ENCODE data around the gene TCEA3. TPM values are rescaled to one million over a fixed set of nuclear protein-coding genes. Genes with fewer than 3 reads are reported as not detected.

The TCEA3 gene
- total RNA-seq, 1 donor from 2014 or later: 6.8 TPM

GRCh38 chr1:23400324-23401114 is 24.0 kb downstream of the TCEA3 start:
- no peak for TF ChIP-seq CTCF (IDR thresholded peaks at IDR 0.05; ENCODE audit: insufficient read depth, low read length, poor library complexity, severe bottlenecking)
- no peaks in the 10 kb centered on the region for H3K36me3 ChIP-seq (ENCODE audit: control insufficient read depth, insufficient read depth, low read length)
- H3K27me3 ChIP-seq (ENCODE audit: control insufficient read depth, insufficient read depth, low read length): no peaks in the 10 kb centered on the region
- no peak overlapping the region for H3K4me3 ChIP-seq (ENCODE audit: low read depth, low read length)
- no peak for DNase-seq (ENCODE audit: low read depth)

- no peak for TF ChIP-seq CTCF (IDR thresholded peaks at IDR 0.05; ENCODE audit: insufficient read depth, low read length, poor library complexity, severe bottlenecking)
- H3K27me3 ChIP-seq (ENCODE audit: control insufficient read depth, insufficient read depth, low read length): no peaks in the 10 kb centered on the region
- no peak for DNase-seq (ENCODE audit: low read depth)
- no peak overlapping the region for H3K4me3 ChIP-seq (ENCODE audit: low read depth, low read length)
- no peaks in the 10 kb centered on the region for H3K36me3 ChIP-seq (ENCODE audit: control insufficient read depth, insufficient read depth, low read length)
These were observed 25.3 kb downstream of the TCEA3 start for GRCh38 chr1:23399229-23399628.

- Histone ChIP-seq H3K36me3 (ENCODE audit: control insufficient read depth, insufficient read depth, low read length) (no peaks in the 10 kb centered on the region), H3K27me3 (ENCODE audit: control insufficient read depth, insufficient read depth, low read length) (no peaks in the 10 kb centered on the region), H3K4me3 (ENCODE audit: low read depth, low read length) (no peak overlapping the region)
- no peak for TF ChIP-seq CTCF (IDR thresholded peaks at IDR 0.05; ENCODE audit: insufficient read depth, low read length, poor library complexity, severe bottlenecking)
- no peak for DNase-seq (ENCODE audit: low read depth)
These were observed 26.6 kb downstream of the TCEA3 start for GRCh38 chr1:23397908-23398307.

GRCh38 chr1:23396380-23396779 is 28.2 kb downstream of the TCEA3 start:
- Histone ChIP-seq H3K27me3 (ENCODE audit: control insufficient read depth, insufficient read depth, low read length) (no peaks in the 10 kb centered on the region), H3K4me3 (ENCODE audit: low read depth, low read length) (no peak overlapping the region), H3K36me3 (ENCODE audit: control insufficient read depth, insufficient read depth, low read length) (no peaks in the 10 kb centered on the region)
- TF ChIP-seq CTCF (IDR thresholded peaks at IDR 0.05; ENCODE audit: insufficient read depth, low read length, poor library complexity, severe bottlenecking): no peak
- no peak for DNase-seq (ENCODE audit: low read depth)

- no peak for DNase-seq (ENCODE audit: low read depth)
- H3K36me3 ChIP-seq (ENCODE audit: control insufficient read depth, insufficient read depth, low read length): no peaks in the 10 kb centered on the region
- H3K27me3 ChIP-seq (ENCODE audit: control insufficient read depth, insufficient read depth, low read length): no peaks in the 10 kb centered on the region
- H3K4me3 ChIP-seq (ENCODE audit: low read depth, low read length): no peak overlapping the region
- TF ChIP-seq CTCF (IDR thresholded peaks at IDR 0.05; ENCODE audit: insufficient read depth, low read length, poor library complexity, severe bottlenecking): no peak
These were observed 28.7 kb downstream of the TCEA3 start for GRCh38 chr1:23395849-23396248.

Measured in kidney epithelial cell (primary cell).